ENCODE data around the gene ACCS.

ACCS gene, protein sequence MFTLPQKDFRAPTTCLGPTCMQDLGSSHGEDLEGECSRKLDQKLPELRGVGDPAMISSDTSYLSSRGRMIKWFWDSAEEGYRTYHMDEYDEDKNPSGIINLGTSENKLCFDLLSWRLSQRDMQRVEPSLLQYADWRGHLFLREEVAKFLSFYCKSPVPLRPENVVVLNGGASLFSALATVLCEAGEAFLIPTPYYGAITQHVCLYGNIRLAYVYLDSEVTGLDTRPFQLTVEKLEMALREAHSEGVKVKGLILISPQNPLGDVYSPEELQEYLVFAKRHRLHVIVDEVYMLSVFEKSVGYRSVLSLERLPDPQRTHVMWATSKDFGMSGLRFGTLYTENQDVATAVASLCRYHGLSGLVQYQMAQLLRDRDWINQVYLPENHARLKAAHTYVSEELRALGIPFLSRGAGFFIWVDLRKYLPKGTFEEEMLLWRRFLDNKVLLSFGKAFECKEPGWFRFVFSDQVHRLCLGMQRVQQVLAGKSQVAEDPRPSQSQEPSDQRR

DNA sequence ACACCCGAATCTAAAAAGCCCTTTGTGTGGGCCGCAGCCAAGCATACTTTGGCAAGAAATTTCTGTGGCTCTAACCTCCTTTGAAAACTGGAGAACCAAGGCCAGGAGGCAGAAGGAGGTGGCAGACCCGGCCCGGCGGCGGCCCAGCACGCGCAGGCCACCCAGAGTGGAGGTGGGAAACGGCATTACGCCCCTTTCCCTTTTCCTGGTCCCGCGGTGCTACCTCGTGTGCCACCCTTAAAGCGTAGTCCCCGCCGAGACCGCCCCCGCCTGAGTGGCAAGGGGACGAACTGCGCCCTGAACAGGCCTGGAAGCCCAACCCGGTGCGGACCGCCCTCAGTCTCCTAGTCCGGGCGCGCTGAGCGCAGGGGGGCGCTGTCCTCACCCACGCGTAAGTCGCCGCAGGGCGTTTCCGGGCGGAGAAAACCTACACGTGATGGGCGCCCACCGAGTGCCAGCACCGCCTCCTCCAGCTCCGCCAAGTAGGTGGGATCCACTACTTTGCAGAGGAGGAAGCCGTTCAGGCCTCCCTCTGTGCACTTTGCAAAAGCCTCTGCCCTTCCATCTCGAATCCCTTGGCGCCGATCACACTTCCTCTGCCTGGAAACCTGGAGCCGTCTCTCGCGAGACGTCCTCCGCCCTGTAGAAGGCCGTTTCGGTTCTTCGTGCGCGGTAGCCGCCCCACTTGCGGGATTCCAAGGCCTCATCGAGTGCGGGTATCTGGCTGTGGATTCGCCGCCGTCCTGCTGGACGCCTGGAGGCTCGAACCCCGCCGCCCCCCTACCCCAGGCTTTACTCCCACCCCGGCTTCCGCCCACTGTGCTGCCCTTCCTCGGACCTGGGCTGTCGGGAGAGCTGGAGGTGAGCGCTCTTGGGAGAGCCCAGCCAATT, at the start of gene ACCS:
Gene ACCS (plus strand): TSS at position 430 of the 891 bp plus-strand sequence. CDS start 1,358 bp downstream, outside the sequence.
- DNase-seq (ENCODE audit: low read depth) = peak; percentile 70

DNA sequence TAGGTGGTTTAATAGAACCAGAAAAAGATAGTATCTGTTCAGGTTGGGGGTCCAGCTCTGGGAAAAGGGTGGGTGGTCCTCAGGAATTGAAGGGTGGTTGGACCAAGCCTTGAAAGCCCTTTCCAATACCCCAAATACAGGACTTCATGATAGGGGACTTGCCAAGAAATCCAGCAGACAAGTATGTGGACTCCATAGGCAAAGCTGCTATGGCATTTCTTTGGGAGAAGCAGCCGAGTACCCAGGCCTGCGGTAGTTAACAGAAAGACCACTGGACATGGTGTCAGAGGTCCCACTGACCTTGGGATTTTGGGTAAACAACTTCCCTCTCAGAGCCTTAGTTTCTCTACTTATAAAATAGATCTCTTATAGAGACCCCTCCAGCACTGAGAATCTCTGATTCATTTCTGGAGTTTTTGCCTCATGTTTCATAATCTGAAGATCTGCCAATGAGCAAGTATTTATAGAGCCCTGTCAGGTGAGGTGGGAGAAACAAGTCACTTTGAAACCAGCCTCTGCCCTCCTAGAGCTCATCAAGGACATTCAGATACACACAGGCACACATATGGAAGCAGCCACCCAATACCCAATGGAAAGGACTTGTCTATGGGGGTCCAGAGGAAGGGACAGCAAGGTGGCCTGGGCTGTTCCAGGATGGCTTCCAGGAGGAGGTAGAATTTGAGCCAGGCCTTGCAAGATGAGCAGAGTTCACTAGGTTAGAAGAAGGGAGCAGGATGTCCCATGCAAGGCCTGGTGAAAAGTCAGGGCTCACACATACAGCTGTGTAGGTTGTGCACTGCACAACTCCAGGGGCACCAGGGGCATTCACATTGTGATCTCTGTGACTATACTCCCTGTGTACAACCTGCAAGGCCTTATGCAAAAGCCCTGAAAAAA, 49.3 kb upstream of the ACCS start:
- no peak for DNase-seq (ENCODE audit: low read depth)

DNA sequence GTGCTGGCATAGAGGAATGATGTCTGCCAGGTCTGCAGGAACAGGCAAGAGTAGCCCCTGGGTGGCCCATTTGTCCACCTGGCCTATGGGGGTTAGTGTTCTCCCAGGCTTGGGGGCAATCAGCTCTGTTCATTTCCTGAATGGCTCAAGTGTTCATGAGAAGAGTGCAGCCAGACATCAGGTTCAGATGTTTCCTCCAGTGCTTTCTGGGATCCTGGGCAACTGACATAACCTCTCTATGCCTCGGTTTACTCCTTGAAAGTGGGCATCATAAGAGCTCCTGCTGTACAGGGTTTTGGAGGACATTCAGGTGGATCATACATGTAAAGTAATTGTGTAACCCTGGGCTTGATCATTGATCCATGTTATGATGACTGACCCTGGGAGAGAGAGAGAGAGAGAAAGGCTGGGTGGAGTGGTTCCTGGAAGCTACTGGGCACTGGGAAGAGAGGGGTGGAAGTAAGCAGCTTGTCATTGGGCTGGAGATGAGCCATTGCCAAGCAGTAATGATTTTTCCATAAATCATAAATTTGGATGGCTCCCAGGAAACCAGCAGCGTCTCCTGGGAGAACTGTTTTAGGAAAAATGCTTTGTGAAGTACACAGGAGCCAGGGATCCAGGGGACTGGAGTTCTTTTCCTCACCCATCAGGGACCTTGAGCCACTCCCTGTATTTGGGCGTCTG, 48.5 kb upstream of the ACCS start:
- DNase-seq (ENCODE audit: low read depth) = no peak

DNA sequence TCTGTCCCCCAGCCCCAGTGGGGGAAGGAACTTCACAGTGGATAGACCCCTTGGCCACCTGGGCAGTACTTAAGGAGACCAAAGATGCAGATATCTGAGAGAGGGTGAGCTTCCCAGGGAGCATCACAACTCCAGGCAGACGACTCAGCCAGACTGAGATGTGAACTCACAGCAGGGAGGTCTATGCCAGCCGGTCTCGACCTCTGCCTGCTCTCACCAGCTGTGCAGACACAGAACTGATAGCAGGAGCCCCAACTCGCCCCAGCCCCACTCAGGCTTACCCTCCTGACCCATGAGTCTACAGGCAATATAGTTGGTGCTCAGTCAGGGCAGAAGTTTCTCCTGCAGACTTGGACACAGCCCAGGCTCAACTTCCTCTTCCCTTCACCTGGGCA, 47.9 kb upstream of the ACCS start:
- DNase-seq (ENCODE audit: low read depth) = no peak

DNA sequence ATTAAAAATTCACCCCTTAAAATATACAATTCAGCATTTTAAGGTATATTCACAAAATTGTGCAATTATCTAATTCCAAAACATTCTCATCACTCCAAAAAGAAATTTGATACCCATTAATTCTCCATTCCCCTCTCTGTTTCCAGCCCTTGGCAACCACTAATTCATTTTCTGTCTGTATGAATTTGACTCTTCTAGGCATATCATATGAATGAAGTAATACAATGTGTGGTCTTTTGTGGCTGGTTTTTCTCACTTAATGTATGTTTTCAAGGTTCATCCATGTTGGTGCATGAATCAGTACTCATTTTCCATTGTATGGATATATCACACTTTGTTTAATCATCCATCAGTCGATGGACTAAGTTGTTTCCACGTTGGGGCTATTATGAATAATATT, 47.2 kb upstream of the ACCS start:
- no peak for DNase-seq (ENCODE audit: low read depth)

DNA sequence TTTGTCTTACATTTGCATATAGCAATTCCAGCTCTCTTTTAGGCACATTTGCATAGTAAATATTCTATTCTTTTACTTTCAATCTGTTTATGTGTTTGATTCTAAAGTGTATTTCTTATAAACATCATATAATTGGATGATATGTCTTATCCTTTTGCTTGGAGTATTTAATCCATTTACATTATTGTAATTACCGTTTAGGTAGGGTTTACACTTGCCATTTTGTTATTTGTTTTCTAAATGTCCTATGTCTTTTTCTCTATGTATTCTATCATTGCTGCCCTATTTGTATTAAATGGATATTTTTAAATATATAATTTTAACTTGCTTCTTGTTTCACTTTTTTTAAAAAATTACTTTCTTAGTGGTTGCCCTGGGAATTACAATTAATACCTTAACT, 41.1 kb upstream of the ACCS start:
- no peak for DNase-seq (ENCODE audit: low read depth)

DNA sequence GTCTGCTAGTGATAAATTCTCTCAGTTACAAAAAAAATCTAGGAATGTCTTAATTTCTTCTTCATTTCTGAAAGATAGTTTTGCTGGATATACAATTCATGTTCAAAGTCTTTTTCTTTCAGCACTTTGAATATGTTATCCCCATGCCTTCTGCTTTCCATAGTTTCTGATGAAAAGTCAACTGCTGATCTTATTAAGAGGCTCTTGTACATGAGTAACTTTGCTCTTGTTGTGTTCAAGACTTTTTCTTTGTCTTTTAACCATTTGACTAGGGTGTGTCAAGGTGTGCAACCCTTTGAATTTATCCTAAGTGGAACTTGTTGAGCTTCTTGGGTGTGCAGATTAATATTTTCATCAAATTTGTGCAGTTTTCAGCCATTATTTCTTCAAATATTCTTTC, 40.3 kb upstream of the ACCS start:
- no peak for DNase-seq (ENCODE audit: low read depth)

DNA sequence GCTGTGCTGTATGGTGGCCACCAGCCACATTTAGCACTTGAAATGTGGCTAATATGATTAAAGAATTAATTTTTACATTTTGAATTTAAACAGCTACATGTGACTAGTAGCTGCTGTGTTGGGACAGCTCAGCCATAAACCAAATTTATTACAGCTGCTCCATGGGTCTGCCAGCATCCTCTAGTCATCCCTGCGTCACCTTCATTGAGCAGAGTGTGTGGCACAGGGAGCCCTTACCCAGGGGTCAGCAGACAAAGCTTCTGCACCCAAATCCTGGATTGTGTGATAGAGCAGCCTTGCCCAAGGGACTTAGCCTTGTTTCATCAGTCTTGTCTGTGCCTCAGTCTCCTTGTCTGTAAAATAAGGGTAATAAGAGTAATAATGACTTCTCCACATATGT, 37.7 kb upstream of the ACCS start:
- no peak for DNase-seq (ENCODE audit: low read depth)

DNA sequence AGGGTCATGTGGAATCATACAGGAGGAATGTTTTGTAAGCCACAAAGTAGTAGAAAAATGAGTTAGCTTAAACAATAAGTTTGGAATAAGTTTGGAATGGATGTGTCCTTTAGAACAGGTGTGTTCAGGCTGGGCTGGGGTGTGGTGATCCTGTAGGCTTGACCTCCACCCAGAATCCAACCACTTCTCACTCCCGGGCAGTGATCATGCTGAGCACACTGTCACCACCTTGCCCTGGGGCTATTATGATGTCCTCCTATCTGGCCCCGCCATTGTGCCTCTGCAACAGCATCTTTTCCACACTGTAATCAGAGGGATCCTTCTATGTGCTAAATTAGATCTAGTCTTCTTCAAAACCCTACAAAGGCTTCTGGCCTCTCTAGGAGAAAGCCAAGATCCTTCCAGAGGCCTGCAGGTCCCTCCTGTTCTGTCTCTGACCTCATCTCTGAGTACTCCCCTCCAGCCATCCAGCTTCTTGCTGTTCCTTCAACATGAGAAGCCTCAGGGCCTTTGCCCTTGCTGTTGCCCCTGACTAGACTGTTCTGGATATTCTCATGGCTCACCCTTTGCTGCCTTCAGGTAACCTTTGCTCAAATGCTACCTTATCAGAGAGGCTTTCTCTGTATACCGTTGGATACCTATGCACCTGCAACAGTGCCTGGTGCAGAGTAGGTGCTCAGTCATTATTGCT, 37.1 kb upstream of the ACCS start:
- no peak for DNase-seq (ENCODE audit: low read depth)

DNA sequence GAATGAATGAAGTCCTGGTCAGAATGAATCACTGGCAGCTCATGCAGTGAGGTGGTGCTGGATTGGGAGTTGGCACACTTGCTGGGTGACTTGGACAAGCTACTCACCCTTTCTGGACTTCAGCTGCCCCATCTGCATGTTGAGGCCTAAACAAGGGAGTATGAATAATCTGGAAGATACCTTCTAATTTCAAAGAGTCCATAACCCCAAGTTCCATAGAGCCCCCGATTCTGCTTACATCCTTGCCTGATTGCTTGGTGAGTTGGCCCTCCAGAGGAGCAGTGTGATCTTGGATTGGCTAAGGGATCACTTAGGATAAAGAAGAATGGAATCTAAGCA, 36.6 kb upstream of the ACCS start:
- no peak for DNase-seq (ENCODE audit: low read depth)

DNA sequence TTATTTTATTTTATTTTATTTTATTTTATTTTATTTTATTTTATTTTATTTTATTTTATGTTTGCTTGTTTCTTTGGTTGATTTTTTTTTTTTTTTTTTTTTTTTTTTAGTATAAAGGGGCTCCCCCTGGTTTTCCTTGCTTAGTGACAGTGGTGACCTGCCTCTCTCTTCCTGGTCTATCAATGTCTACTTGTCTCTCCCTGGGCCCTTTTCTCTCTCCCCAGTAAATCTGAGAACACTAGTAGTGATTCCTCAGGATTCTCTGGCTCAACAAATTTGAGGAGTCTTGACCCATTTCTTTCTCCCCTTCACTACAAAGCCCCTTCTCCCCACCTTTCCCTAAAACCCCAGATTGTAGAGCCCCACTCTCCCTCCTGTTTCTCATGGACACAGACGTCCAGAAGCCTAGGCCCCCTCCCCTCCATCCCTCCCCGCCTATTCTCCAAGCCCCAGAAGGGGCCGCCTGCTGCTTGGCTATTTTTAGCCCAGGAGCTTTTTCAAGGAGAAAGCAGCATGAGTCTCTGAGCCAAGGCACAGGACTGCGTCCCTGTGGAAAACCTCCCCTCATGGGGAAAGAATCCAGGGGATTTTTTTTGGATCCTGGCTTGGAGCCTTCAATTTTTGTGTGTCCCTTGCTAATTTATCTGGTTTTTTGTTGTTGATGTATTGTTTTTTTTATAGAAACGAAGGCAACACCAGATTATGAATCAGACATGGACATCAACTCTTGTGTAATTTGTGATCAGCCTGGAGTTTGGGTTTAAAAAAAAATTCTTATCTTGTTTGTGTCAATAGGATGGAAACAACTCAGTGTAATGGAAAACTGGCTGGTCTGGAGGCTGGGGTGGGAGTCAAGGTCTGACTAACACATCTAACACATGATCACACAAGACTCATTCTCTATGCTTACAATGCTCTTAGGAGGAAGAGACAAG, 35.8 kb upstream of the ACCS start:
- peak; percentile 26 for DNase-seq (ENCODE audit: low read depth)

DNA sequence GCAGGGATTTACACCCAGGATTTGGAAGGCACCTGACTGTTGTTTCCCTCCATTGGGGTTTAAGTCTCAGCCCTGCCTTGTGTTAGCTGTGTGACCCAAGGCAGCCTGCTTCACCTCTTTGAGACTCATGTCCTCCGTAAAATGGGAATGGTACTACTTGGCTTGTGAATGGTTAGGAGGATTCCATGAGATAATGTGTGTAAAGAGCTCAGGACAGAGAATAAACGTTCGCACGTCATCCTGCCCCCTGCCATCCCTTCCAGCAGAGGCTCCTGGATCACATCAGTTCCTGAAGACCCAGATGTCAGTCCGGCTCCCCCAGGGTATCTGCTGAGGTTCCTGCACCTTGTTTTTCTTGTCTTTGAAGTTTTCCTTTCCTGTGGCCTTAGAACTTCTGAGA, 35.1 kb upstream of the ACCS start:
- DNase-seq (ENCODE audit: low read depth) = no peak

DNA sequence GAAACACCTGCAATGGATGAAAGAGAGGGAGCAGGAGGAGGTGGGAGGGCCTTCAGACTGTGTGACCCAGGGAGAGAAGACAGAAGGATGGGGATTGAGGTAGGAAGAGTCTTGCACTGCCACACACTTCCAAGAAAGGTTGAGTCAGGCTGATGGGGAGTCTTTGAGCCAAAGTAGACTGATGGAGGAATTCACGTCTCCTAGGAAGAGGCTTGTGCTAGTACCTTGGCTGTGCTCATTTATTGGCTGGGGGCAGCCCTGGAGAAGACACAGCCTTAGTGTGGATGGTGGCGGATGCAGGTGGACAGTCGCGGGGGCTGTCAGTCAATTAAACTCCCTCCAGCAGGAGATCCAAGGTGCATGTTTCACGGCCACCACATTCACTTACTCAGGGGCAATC, 34.5 kb upstream of the ACCS start:
- DNase-seq (ENCODE audit: low read depth) = no peak

DNA sequence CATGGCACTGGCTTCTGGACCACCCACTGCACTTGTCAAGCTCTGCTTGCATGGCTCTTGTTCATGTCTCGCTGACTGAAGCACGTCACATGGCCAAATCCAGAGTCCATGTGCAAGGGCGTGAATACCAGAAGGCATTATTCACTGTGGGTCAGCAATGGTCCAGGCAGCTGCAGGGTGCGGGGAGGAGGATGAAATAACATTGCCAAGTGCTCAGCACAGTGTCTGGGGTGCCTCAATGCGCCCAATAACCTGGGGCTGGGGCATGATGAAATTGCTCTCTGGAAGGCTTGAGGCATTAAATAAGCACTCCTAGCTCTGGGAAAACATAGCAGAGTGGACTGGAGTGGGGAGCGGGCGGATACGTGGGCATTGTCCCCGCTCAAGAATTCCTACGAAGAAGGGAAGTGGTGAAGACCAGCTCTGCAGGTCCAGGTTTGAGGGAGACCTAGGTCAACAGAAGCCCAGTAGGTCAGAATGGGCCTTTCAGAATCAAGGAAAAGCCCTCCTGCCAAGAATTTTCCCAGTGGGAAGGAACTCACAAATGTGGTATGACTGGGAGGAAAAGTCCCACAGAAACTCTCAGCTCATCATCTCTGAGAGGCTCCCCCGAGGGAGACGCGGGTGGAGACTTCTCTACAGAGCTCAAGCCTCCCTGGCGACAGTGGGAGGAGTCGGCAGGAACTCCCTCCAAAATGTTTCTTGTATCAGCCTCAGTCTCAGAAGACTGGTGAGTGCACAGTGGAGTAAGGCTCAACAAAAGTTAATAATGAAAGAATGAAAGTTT, 33.6 kb upstream of the ACCS start:
- peak; percentile 28 for DNase-seq (ENCODE audit: low read depth)

DNA sequence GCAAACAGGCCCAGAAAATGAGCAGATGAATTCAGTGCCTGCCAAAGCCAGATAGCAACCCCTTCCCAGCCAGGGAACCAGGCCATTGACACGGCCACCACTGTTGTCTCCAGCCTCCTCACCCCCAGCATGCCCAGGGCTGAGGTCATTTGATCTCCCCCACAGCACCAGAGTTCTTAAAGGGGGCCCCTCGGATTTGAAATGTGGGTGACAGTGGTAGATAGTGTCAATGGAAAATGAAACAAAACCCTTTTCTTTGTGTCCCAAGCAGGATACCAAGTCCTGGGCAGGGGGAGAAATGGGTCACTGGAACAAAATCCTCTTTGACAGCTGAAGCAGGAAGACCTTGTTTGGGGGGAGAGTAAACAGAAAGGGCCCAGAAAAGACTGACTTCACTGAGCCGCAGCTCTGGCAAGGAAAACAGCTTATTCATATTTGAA, 32.6 kb upstream of the ACCS start:
- DNase-seq (ENCODE audit: low read depth) = no peak

DNA sequence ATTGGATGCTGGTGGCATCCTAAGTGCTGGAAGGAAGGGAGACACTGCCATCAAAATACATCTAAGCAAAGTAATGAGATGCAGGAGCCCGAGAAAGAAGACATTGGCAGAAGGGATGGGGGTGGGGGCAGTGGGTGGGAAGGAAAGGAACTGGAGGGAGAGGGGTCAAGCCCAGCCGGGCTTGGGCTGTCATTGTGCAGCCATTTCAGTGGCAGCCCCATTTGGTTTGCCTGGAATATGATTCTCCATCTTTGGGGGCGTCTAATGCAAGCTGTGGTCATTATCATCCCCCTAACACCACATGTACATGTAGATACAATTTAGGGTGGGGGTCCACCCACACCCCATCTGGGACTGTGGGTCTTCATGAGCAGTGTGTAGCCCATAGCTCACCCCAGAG, 32.2 kb upstream of the ACCS start:
- no peak for DNase-seq (ENCODE audit: low read depth)

DNA sequence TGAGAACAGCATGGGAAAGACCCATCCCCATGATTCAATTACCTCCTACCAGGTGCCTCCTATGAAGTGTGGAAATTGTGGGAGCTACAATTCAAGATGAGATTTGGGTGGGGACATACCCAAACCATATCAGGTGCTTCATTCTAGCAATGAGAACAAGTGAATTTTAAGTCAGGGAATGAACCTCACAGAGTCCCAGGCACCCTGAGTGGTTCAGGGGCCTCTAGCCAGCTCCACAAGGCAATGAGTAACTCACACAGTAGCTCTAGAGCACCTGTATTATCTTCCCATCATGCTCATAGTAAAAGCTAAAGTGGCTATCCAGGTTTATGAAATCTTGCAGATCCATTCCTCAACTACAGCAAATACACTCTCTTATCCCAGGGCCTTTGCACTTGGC, 31.4 kb upstream of the ACCS start:
- no peak for DNase-seq (ENCODE audit: low read depth)

DNA sequence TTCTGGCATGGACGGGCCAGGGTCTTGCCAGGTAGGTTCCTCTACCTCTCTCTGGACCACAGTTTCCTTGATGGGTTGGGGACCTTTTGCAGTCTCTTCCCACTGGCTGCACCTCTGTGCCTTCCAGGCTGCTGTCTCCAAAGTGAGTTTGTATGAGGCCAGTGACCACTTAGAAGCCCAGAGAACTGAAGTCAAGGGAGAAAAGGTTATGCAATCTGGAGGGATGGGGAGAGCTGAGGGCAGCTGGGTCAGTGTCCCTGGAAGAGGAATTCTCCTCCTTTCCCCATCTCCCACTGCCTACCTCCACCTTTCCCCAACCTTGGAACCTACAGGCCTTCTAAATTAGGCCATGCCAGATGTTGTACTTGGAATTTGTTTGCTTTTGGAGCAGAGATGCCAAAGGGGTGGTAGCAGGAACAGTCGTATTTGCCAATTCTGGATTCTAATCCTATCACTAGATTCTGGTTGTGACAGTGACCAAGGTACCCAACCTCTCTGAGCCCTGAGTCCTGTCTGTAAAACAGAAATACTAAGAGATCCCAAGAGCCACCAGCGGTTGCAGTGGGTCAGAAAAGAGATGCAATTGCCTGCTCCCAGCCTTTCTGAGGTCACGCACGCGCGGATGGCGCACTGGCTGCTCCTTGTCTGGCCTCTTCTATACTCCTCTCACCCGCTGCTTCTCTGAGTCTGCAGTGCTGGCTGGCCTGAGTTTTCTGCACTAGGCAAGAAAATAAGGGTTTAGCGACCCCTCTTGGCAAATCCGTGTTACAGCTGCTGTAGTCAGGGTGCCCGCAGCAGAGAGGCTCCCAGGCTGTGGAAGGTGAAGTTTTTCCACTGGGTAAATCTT, 29.0 kb upstream of the ACCS start:
- DNase-seq (ENCODE audit: low read depth) = peak; percentile 41
